ENCODE results near the gene LEFTY2. TPM values are rescaled to one million over a fixed set of nuclear protein-coding genes. Genes with fewer than 3 reads are reported as not detected.

The LEFTY2 gene
- total and polyA plus RNA-seq, 10 of the 15 experiments (the other 5 are each of a cell fraction or from before 2014, with no cell fraction given) = not detected

DNA sequence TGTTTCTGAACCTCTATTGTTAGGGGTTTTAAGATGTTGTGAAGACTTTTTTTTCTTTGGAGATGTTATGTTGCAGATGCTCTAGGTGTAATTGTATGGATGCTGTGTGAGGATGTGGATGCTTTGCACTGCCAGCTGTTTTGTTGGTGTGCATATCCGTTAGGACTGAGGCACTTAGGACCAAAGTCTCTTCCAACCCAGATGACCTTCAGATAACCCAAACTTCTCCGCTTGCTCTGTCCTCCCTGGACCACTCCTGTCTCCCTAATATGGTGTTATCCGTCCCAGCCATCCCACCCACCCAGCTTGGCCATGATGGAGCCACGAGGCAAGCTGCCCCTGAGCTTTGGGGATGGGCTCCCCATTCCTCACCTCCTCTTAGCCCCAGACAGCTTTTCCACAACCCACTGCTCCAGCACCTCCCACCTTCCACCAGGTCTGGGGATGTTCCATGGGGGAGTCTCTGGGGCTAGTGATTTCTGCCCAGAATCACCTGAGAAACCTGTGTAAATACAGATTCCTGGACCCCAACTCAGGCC, 5.1 kb upstream of the LEFTY2 start:
- ChIA-PET POLR2A (no interaction called here), SMC1A (ENCODE audit: uncharacterized antibody, unreplicated experiment) (interaction anchor here (0.8 to 1.5 kb wide), 2 partner anchors 9 to 17 kb away, joined by 3 to 4 read pairs; no protein-coding TSS in a partner anchor)
- 38% methylated on average over 4 of the region's 4 CpGs for WGBS (ENCODE audit: insufficient coverage, insufficient replicate concordance, low lambda C conversion rate, missing lambda C conversion rate)
- no peak for TF ChIP-seq TCF7 (IDR thresholded peaks at IDR 0.05; ENCODE audit: borderline replicate concordance)
- no peak for TF ChIP-seq STAT1 (conservative IDR thresholded peaks at IDR 0.05)
- TF ChIP-seq HDGF (IDR thresholded peaks at IDR 0.05) = no peak
- TF ChIP-seq TARDBP (IDR thresholded peaks at IDR 0.05; ENCODE audit: borderline replicate concordance) = no peak
- TF ChIP-seq, protein P1, sequence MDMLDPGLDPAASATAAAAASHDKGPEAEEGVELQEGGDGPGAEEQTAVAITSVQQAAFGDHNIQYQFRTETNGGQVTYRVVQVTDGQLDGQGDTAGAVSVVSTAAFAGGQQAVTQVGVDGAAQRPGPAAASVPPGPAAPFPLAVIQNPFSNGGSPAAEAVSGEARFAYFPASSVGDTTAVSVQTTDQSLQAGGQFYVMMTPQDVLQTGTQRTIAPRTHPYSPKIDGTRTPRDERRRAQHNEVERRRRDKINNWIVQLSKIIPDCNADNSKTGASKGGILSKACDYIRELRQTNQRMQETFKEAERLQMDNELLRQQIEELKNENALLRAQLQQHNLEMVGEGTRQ (IDR thresholded peaks at IDR 0.05; ENCODE audit: borderline replicate concordance, low read depth, low read length) = no peak
- TF ChIP-seq, protein P2, sequence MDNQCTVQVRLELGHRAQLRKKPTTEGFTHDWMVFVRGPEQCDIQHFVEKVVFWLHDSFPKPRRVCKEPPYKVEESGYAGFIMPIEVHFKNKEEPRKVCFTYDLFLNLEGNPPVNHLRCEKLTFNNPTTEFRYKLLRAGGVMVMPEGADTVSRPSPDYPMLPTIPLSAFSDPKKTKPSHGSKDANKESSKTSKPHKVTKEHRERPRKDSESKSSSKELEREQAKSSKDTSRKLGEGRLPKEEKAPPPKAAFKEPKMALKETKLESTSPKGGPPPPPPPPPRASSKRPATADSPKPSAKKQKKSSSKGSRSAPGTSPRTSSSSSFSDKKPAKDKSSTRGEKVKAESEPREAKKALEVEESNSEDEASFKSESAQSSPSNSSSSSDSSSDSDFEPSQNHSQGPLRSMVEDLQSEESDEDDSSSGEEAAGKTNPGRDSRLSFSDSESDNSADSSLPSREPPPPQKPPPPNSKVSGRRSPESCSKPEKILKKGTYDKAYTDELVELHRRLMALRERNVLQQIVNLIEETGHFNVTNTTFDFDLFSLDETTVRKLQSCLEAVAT (IDR thresholded peaks at IDR 0.05) = no peak
- TF ChIP-seq, protein P3, sequence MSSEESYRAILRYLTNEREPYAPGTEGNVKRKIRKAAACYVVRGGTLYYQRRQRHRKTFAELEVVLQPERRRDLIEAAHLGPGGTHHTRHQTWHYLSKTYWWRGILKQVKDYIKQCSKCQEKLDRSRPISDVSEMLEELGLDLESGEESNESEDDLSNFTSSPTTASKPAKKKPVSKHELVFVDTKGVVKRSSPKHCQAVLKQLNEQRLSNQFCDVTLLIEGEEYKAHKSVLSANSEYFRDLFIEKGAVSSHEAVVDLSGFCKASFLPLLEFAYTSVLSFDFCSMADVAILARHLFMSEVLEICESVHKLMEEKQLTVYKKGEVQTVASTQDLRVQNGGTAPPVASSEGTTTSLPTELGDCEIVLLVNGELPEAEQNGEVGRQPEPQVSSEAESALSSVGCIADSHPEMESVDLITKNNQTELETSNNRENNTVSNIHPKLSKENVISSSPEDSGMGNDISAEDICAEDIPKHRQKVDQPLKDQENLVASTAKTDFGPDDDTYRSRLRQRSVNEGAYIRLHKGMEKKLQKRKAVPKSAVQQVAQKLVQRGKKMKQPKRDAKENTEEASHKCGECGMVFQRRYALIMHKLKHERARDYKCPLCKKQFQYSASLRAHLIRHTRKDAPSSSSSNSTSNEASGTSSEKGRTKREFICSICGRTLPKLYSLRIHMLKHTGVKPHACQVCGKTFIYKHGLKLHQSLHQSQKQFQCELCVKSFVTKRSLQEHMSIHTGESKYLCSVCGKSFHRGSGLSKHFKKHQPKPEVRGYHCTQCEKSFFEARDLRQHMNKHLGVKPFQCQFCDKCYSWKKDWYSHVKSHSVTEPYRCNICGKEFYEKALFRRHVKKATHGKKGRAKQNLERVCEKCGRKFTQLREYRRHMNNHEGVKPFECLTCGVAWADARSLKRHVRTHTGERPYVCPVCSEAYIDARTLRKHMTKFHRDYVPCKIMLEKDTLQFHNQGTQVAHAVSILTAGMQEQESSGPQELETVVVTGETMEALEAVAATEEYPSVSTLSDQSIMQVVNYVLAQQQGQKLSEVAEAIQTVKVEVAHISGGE (CRISPR knock-in tag; IDR thresholded peaks at IDR 0.05) = no peak
- no peak for TF ChIP-seq SMAD1 (IDR thresholded peaks at IDR 0.05; ENCODE audit: low read depth, partially characterized antibody)
- TF ChIP-seq, protein P4, sequence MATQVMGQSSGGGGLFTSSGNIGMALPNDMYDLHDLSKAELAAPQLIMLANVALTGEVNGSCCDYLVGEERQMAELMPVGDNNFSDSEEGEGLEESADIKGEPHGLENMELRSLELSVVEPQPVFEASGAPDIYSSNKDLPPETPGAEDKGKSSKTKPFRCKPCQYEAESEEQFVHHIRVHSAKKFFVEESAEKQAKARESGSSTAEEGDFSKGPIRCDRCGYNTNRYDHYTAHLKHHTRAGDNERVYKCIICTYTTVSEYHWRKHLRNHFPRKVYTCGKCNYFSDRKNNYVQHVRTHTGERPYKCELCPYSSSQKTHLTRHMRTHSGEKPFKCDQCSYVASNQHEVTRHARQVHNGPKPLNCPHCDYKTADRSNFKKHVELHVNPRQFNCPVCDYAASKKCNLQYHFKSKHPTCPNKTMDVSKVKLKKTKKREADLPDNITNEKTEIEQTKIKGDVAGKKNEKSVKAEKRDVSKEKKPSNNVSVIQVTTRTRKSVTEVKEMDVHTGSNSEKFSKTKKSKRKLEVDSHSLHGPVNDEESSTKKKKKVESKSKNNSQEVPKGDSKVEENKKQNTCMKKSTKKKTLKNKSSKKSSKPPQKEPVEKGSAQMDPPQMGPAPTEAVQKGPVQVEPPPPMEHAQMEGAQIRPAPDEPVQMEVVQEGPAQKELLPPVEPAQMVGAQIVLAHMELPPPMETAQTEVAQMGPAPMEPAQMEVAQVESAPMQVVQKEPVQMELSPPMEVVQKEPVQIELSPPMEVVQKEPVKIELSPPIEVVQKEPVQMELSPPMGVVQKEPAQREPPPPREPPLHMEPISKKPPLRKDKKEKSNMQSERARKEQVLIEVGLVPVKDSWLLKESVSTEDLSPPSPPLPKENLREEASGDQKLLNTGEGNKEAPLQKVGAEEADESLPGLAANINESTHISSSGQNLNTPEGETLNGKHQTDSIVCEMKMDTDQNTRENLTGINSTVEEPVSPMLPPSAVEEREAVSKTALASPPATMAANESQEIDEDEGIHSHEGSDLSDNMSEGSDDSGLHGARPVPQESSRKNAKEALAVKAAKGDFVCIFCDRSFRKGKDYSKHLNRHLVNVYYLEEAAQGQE (IDR thresholded peaks at IDR 0.05; ENCODE audit: low read depth, low read length) = no peak
- TF ChIP-seq YY1 (IDR thresholded peaks at IDR 0.05; ENCODE audit: low read depth, low read length) = no peak
- TF ChIP-seq HDAC2 (IDR thresholded peaks at IDR 0.05) = no peak
- no peak for TF ChIP-seq CEBPB (IDR thresholded peaks at IDR 0.05; ENCODE audit: borderline replicate concordance in 1 of 2, low read depth in 2 of 2, low read length in 2 of 2)

More for the DNA sequence above, 5.1 kb upstream of the LEFTY2 start:
- Histone ChIP-seq H3K36me3 (ENCODE audit: control insufficient read depth in 2 of 2, insufficient read depth in 2 of 2, low read length in 1 of 2) (no peaks in the 10 kb centered on the region), H3K4me2 (ENCODE audit: control insufficient read depth, insufficient read depth) (no peak overlapping the region), H3K27me3 (replicated peaks in 1 of 2; ENCODE audit: control insufficient read depth in 2 of 2, insufficient read depth in 2 of 2, low read length in 1 of 2) (no peaks in the 10 kb centered on the region; a peak in 1 of 4 replicates), H3K27ac (ENCODE audit: control insufficient read depth, insufficient read depth) (no peak overlapping the region), H4K20me1 (ENCODE audit: control insufficient read depth, insufficient read depth) (no peaks in the 10 kb centered on the region), H3K4me3 (no peak overlapping the region), H3K9me3 (replicated peaks; ENCODE audit: control insufficient read depth, insufficient read depth, low read length) (no peaks in the 10 kb centered on the region), H3K9ac (ENCODE audit: control insufficient read depth, insufficient read depth, low read length) (no peak overlapping the region), H3K79me2 (ENCODE audit: control insufficient read depth, insufficient read depth, low read length) (no peaks in the 10 kb centered on the region), H3K4me1 (ENCODE audit: control insufficient read depth, insufficient read depth, low read length) (peaks cover 24% of the 10 kb centered on the region), H2AFZ (ENCODE audit: control insufficient read depth, low read depth, low read length) (no peak overlapping the region)
- ChIA-PET CTCF (interaction anchor here (1.1 to 1.7 kb wide), 3 partner anchors 15 to 472 kb away, joined by 3 to 7 read pairs (median 3); no protein-coding TSS in a partner anchor), RAD21 (ENCODE audit: unreplicated experiment) (interaction anchor here (1.6 kb wide), 1 partner anchor 28 kb away, joined by 3 read pairs; no protein-coding TSS in a partner anchor)
- no peak for ATAC-seq
- FAIRE-seq = no peak
- intact Hi-C loops (cut with micrococcal nuclease; ENCODE audit: unreplicated experiment) = no loop called here
- BruUV-seq (replicated peaks) = no TSS peak
- DNase-seq (ENCODE audit: low read depth, low spot score) = no peak
- in situ Hi-C loops (cut with MboI) = no loop called here
